GM12891 (cell line): ENCODE measurements around the gene SRSF7.
A peak's percentile ranks its signal among the peaks of the same experiment; 100 is the strongest.
"Not testable (repeated sequence)": the region's sequence is repeated elsewhere in the genome, so short reads cannot be mapped to it uniquely, and the experiment has no call there.

ENCODE experiments used
- DNase-seq: peaks from one replicate; pipeline ENCODE4 v3.0.0; 2011; ENCODE audit warnings: low spot score; ENCODE audit not compliant: insufficient read length
- FAIRE-seq: peaks from 2 replicates; lab custom pipeline; 2011; peaks lifted over from hg19 to GRCh38; lab: Jason Lieb, UNC
- PAX5 ChIP-seq: IDR thresholded peaks from 2 replicates; pipeline ENCODE4 v1.6.1; 2011; ENCODE audit warnings: low read length, moderate library complexity, mild to moderate bottlenecking; ENCODE audit not compliant: insufficient read depth, severe bottlenecking
- POLR2A ChIP-seq: IDR thresholded peaks from 2 replicates; pipeline ENCODE4 v1.6.1; 2011; ENCODE audit warnings: low read depth, low read length, control low read depth
- POLR2AphosphoS5 ChIP-seq: IDR thresholded peaks from 2 replicates; pipeline ENCODE4 v1.6.1; 2011; ENCODE audit warnings: low read depth, low read length, control low read depth
- POU2F2 ChIP-seq: IDR thresholded peaks from 2 replicates; pipeline ENCODE4 v1.6.1; 2011; ENCODE audit warnings: low read depth, mild to moderate bottlenecking, control low read depth, low read length, moderate library complexity
- SPI1 ChIP-seq: IDR thresholded peaks from 2 replicates; pipeline ENCODE4 v1.6.1; 2011; ENCODE audit warnings: low read depth, low read length, control low read depth
- TAF1 ChIP-seq: IDR thresholded peaks from 2 replicates; pipeline ENCODE4 v1.6.1; 2011; ENCODE audit warnings: low read depth, low read length, control low read depth

Gene SRSF7

DNA sequence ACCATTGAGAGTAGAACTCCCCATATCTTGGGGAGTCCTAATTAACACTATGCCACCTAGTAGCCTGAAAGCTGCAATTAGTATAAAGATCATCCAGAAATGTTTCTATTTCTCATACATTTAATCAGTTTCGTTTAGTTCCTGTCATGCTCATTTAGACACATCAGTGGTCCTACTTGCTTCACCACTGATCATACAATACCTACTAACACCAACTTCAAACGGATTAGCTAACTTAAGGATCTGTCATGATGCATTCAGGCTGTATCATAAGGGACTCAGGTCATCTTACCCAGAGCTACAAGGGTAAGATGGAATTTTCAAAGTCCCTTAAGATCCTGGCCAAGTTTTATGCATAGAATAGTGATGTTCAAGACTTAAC, 6.8 kb downstream of the SRSF7 start:
- DNase-seq = no peak
- TF ChIP-seq POLR2AphosphoS5 = peak; percentile 58; the same call in 1 of the 2 replicates
- TF ChIP-seq TAF1 = no peak

DNA sequence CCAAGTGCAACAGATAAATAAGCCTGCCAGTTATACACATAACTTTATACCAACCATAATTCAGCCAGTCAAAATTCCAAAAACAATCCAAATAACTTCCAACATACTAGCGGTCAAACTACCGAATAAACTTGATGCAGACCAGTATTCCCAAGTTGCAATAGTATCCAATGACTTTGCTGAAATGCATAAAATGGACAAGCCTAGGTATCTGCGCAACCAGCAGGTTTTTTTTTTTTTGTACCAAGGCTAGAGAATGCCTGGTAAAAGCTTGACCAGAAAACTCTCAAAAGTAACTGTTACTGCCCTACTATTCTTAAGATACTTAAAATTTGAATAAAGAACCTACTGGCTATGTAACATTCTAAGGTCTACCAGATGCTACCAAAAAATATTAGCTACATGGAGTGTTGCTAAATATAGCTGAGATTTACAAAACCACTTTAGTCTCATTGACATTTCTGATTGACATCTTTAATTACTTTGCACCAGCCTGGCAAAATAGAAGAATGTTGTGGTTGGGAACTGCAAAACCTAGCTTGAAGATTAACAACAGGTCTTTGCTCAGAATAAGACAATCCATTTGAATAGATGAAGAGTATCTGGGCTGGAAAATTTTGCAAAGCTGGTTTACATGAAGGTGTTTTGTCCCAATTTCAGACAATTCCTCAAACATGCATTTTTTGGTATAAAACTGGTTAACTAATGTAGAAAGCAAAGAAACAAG, 7.3 kb downstream of the SRSF7 start:
- DNase-seq (no peak), FAIRE-seq (no peak)
- TF ChIP-seq TAF1 (no peak), POLR2A (no peak; the same call in 1 of the 2 replicates), POU2F2 (no peak), SPI1 (no peak), PAX5 (no peak), POLR2AphosphoS5 (no peak)

More for the DNA sequence above, 6.8 kb downstream of the SRSF7 start:
- FAIRE-seq = no peak

GRCh38 chr2:38742797-38743559, 8.2 kb downstream of the SRSF7 start:
- no peak for DNase-seq
- TF ChIP-seq TAF1 = no peak
- no peak for TF ChIP-seq PAX5
- no peak; the same call in 1 of the 2 replicates for TF ChIP-seq POLR2A
- TF ChIP-seq POU2F2 = no peak
- TF ChIP-seq SPI1 = no peak
- peak; percentile 89 for TF ChIP-seq POLR2AphosphoS5
- no peak for FAIRE-seq

- no peak; the same call in 1 of the 2 replicates for TF ChIP-seq POLR2AphosphoS5
- no peak for TF ChIP-seq SPI1
- no peak for TF ChIP-seq TAF1
- no peak for TF ChIP-seq PAX5
- TF ChIP-seq POU2F2 = no peak
- TF ChIP-seq POLR2A = no peak; the same call in 1 of the 2 replicates
- DNase-seq (no peak), FAIRE-seq (no peak)
Measured at GRCh38 chr2:38740851-38741731, 10.1 kb downstream of the SRSF7 start.

GRCh38 chr2:38739524-38739923, 11.6 kb downstream of the SRSF7 start:
- no peak for FAIRE-seq
- TF ChIP-seq SPI1 (no peak), POLR2A (no peak), POLR2AphosphoS5 (no peak), POU2F2 (no peak), PAX5 (no peak), TAF1 (no peak)
- DNase-seq = no peak

- DNase-seq (no peak), FAIRE-seq (no peak)
- TF ChIP-seq TAF1 (no peak), SPI1 (no peak), POLR2A (no peak), POLR2AphosphoS5 (no peak), PAX5 (no peak), POU2F2 (no peak)
Measured at GRCh38 chr2:38737925-38738324, 13.2 kb downstream of the SRSF7 start.

GRCh38 chr2:38737000-38737698, 14.0 kb downstream of the SRSF7 start:
- not testable (repeated sequence) for FAIRE-seq, DNase-seq

DNA sequence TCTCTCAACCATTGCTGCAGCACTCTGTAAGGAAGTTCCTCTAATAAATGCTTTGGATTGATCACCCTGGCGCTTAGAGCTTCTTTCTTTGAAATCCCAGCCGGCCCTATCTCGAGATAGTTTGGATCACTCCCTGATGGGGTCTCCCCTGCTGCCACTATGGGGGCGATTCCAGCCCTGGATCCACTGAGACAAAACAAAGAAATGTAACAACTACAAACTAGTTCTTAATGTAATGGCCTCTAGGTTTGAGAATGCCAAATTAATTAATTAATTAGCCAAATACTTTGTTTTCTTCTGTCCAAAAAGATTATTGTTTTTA, 15.2 kb downstream of the SRSF7 start:
- TF ChIP-seq PAX5 = no peak
- TF ChIP-seq POLR2A = no peak
- TF ChIP-seq POU2F2 = no peak
- no peak for TF ChIP-seq POLR2AphosphoS5
- TF ChIP-seq TAF1 = no peak
- TF ChIP-seq SPI1 = no peak
- DNase-seq = no peak
- no peak for FAIRE-seq
